ENCODE measurements around the gene POLR1A. TPM values are rescaled to one million over a fixed set of nuclear protein-coding genes. Genes with fewer than 3 reads are reported as not detected.

The POLR1A gene
- total RNA-seq, 1 donor from 2014 or later = 32.6 TPM

DNA sequence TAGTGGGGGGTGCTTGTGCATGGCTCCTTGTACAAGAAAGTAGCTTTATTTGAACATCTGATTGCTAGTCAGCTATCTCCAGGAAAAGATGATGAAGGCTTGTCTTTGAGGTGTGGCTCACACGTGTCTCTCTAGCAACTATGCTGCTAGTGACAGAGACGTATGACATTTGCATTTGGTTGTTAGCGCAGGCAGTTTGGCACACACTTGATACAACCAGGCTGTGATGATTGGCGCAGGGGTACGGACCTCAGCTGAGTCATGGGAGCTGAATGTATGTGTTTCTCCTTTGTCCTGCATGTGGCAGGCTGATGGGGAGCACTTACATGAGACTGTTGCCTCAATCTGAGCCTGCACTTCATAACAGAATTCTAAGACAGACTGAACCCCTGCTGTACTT, 30.0 kb upstream of the POLR1A start:
- no peaks in the 10 kb centered on the region for H3K27me3 Mint-ChIP-seq (ENCODE audit: low read depth)
- H3K27ac Mint-ChIP-seq (ENCODE audit: unreplicated experiment) = no peak overlapping the region
- TF ChIP-seq, protein P1, sequence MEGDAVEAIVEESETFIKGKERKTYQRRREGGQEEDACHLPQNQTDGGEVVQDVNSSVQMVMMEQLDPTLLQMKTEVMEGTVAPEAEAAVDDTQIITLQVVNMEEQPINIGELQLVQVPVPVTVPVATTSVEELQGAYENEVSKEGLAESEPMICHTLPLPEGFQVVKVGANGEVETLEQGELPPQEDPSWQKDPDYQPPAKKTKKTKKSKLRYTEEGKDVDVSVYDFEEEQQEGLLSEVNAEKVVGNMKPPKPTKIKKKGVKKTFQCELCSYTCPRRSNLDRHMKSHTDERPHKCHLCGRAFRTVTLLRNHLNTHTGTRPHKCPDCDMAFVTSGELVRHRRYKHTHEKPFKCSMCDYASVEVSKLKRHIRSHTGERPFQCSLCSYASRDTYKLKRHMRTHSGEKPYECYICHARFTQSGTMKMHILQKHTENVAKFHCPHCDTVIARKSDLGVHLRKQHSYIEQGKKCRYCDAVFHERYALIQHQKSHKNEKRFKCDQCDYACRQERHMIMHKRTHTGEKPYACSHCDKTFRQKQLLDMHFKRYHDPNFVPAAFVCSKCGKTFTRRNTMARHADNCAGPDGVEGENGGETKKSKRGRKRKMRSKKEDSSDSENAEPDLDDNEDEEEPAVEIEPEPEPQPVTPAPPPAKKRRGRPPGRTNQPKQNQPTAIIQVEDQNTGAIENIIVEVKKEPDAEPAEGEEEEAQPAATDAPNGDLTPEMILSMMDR (IDR thresholded peaks at IDR 0.05) = no peak
- no peaks in the 10 kb centered on the region for H3K9me3 Mint-ChIP-seq (ENCODE audit: low read depth)
- H3K36me3 Mint-ChIP-seq (ENCODE audit: low read depth) = peaks cover 48% of the 10 kb centered on the region
- no peak overlapping the region for H3K4me3 Mint-ChIP-seq (ENCODE audit: unreplicated experiment)
- DNase-seq (ENCODE audit: low spot score) = no peak
- H3K4me1 Mint-ChIP-seq (ENCODE audit: low read depth) = no peaks in the 10 kb centered on the region

DNA sequence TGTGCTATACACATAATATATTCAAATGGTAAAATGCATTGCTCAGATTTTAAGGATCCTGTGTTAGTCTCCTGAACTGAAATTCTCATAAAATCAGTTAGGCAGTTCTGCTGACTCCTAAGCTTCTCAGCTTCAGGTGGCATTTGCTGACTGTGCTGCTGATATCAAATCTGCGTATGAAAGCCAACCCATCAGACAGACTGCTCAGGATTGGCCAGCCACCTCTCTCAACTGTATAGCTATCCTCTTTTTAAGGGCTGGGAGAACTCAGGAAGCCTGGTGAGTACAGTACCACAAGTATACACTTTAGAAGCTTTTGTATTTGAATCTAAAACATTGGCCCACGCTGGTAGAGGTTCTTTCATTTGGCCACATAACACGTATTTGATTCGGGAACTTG, 29.0 kb upstream of the POLR1A start:
- Mint-ChIP-seq H3K4me1 (ENCODE audit: low read depth) (no peaks in the 10 kb centered on the region), H3K36me3 (ENCODE audit: low read depth) (peaks cover 51% of the 10 kb centered on the region), H3K4me3 (ENCODE audit: unreplicated experiment) (no peak overlapping the region), H3K27me3 (ENCODE audit: low read depth) (no peaks in the 10 kb centered on the region), H3K27ac (ENCODE audit: unreplicated experiment) (no peak overlapping the region), H3K9me3 (ENCODE audit: low read depth) (no peaks in the 10 kb centered on the region)
- DNase-seq (ENCODE audit: low spot score) = no peak
- TF ChIP-seq, protein P1 (IDR thresholded peaks at IDR 0.05) = no peak

- Mint-ChIP-seq H3K9me3 (ENCODE audit: low read depth) (no peaks in the 10 kb centered on the region), H3K4me3 (ENCODE audit: unreplicated experiment) (no peak overlapping the region)
These were observed 19.0 kb upstream of the POLR1A start for GRCh38 chr2:86124683-86125082.

DNA sequence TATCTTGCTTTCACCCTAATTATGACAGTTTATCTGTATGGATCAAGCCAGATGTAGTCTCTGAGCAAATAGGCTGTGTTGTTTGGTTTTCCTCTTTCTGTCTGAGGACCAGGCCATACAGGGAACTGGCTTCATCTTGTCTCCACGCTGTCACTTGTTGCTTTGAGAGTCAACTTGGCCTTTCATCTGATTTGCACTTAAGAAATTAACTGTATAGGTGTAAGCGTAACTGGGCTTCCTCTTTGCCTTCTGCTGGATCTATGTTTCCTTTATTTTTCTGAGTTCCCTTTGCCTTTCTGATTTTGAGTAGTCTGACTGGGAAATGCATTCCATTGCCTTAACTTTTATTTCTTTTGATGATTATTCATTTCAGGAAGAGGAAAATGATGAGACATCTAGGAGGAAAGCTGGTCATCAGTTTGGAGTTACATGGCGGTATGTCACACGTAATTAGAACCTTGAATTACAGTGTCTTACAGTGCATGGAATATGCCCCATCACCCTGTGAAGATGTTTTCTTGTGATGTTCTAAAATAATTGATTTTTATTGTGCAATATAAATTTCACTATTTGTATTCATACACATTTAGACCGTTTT, 17.7 kb upstream of the POLR1A start:
- H3K36me3 Mint-ChIP-seq (ENCODE audit: low read depth) = peaks cover 50% of the 10 kb centered on the region
- no peak for DNase-seq (ENCODE audit: low spot score)
- no peaks in the 10 kb centered on the region for H3K9me3 Mint-ChIP-seq (ENCODE audit: low read depth)
- H3K4me1 Mint-ChIP-seq (ENCODE audit: low read depth) = no peaks in the 10 kb centered on the region
- H3K27me3 Mint-ChIP-seq (ENCODE audit: low read depth) = no peaks in the 10 kb centered on the region
- H3K4me3 Mint-ChIP-seq (ENCODE audit: unreplicated experiment) = no peak overlapping the region
- TF ChIP-seq, protein P1 (IDR thresholded peaks at IDR 0.05) = no peak
- H3K27ac Mint-ChIP-seq (ENCODE audit: unreplicated experiment) = no peak overlapping the region

More at GRCh38 chr2:86124683-86125082, 19.0 kb upstream of the POLR1A start:
- TF ChIP-seq, protein P1 (IDR thresholded peaks at IDR 0.05) = no peak
- no peaks in the 10 kb centered on the region for H3K4me1 Mint-ChIP-seq (ENCODE audit: low read depth)
- DNase-seq (ENCODE audit: low spot score) = no peak
- H3K27me3 Mint-ChIP-seq (ENCODE audit: low read depth) = no peaks in the 10 kb centered on the region
- H3K36me3 Mint-ChIP-seq (ENCODE audit: low read depth) = peaks cover 45% of the 10 kb centered on the region
- no peak overlapping the region for H3K27ac Mint-ChIP-seq (ENCODE audit: unreplicated experiment)

- Mint-ChIP-seq H3K27ac (ENCODE audit: unreplicated experiment) (no peak overlapping the region), H3K36me3 (ENCODE audit: low read depth) (peaks cover 43% of the 10 kb centered on the region), H3K9me3 (ENCODE audit: low read depth) (no peaks in the 10 kb centered on the region), H3K27me3 (ENCODE audit: low read depth) (no peaks in the 10 kb centered on the region), H3K4me1 (ENCODE audit: low read depth) (peaks cover 17% of the 10 kb centered on the region), H3K4me3 (ENCODE audit: unreplicated experiment) (no peak overlapping the region)
- TF ChIP-seq, protein P1 (IDR thresholded peaks at IDR 0.05) = no peak
- no peak for DNase-seq (ENCODE audit: low spot score)
These were observed 12.4 kb upstream of the POLR1A start for GRCh38 chr2:86118130-86118529.

Data from chondrocyte (in vitro differentiated cells).